GM11168 (cell line): ENCODE data around the gene BCAR3.

ENCODE experiments used
- in situ Hi-C: fragments of 300-500 bp; cut with MboI; formaldehyde crosslinking; loops from one replicate; pipeline ENCODE4 v1.12.0; 2022; ENCODE audit warnings: low sequenced_read_pairs; ENCODE audit not compliant: unreplicated experiment

The BCAR3 gene

GRCh38 chr1:93681101-93681988, at the start of gene BCAR3:
Gene BCAR3 (minus strand): TSS chr1:93681837. CDS start chr1:93674930, 6,907 bp downstream.
- in situ Hi-C loops, result no loop called here

GRCh38 chr1:93730621-93731020, 49.0 kb upstream of the BCAR3 start:
- in situ Hi-C loops, result loop anchor here (25.0 kb wide), 1 partner anchor 93 kb away; no protein-coding TSS in a partner anchor

- in situ Hi-C loops, result loop anchor here (25.0 kb wide), 1 partner anchor 93 kb away; no protein-coding TSS in a partner anchor
These were observed 48.3 kb upstream of the BCAR3 start for GRCh38 chr1:93729906-93730305.

GRCh38 chr1:93729502-93729901, 47.9 kb upstream of the BCAR3 start:
- in situ Hi-C loops, result loop anchor here (25.0 kb wide), 1 partner anchor 92 kb away; no protein-coding TSS in a partner anchor

- in situ Hi-C loops, result loop anchor here (25.0 kb wide), 1 partner anchor 91 kb away; no protein-coding TSS in a partner anchor
These were observed 47.0 kb upstream of the BCAR3 start for GRCh38 chr1:93728480-93729131.

GRCh38 chr1:93723733-93724270, 42.2 kb upstream of the BCAR3 start:
- in situ Hi-C loops, result no loop called here

GRCh38 chr1:93723110-93723509, 41.5 kb upstream of the BCAR3 start:
- in situ Hi-C loops, result no loop called here

GRCh38 chr1:93722081-93723031, 40.7 kb upstream of the BCAR3 start:
- in situ Hi-C loops, result no loop called here

GRCh38 chr1:93720956-93721626, 39.5 kb upstream of the BCAR3 start:
- in situ Hi-C loops, result no loop called here

- in situ Hi-C loops, result no loop called here
These were observed 36.0 kb upstream of the BCAR3 start for GRCh38 chr1:93717640-93718039.

- in situ Hi-C loops, result no loop called here
These were observed 35.3 kb upstream of the BCAR3 start for GRCh38 chr1:93716941-93717368.

GRCh38 chr1:93716163-93716562, 34.5 kb upstream of the BCAR3 start:
- in situ Hi-C loops, result no loop called here

GRCh38 chr1:93715529-93716126, 34.0 kb upstream of the BCAR3 start:
- in situ Hi-C loops, result no loop called here

- in situ Hi-C loops, result no loop called here
These were observed 32.7 kb upstream of the BCAR3 start for GRCh38 chr1:93714356-93714755.

- in situ Hi-C loops, result no loop called here
These were observed 31.7 kb upstream of the BCAR3 start for GRCh38 chr1:93713341-93713740.

GRCh38 chr1:93712741-93713140, 31.1 kb upstream of the BCAR3 start:
- in situ Hi-C loops, result no loop called here

GRCh38 chr1:93710499-93711453, 29.1 kb upstream of the BCAR3 start:
- in situ Hi-C loops, result no loop called here
